Jurkat, Clone E6-1 (cell line): ENCODE measurements around the gene SLC2A10.

Experiments used
- DNase-seq: peaks from one replicate; pipeline ENCODE4 v3.0.0-alpha.2; 2011; ENCODE audit warnings: low read depth, low spot score
- H3K4me3 ChIP-seq: 2 replicates; pipeline ENCODE4 v1.5.1; 2011; ENCODE audit warnings: mild to moderate bottlenecking, low read length, control low read depth, moderate library complexity

The SLC2A10 gene

DNA sequence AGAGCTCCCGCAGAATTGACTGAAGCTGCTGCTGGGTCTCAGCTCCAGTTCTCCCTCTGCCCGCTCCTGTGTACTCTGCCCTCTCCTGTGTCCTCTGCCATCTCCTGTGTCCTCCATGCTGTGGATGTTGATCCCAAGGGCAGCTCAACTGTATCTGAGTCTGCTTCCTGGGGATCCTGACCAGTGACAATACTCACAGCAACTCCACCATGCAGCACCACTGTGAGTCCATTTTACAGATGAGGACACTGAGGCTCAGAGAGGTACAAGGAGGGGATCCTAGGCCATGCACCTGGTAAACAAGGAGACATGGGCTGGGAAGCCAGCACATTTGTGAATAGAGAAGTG lies 28.8 kb upstream of the SLC2A10 start:
- DNase-seq, result no peak
- H3K4me3 ChIP-seq, result no peak overlapping the region

DNA sequence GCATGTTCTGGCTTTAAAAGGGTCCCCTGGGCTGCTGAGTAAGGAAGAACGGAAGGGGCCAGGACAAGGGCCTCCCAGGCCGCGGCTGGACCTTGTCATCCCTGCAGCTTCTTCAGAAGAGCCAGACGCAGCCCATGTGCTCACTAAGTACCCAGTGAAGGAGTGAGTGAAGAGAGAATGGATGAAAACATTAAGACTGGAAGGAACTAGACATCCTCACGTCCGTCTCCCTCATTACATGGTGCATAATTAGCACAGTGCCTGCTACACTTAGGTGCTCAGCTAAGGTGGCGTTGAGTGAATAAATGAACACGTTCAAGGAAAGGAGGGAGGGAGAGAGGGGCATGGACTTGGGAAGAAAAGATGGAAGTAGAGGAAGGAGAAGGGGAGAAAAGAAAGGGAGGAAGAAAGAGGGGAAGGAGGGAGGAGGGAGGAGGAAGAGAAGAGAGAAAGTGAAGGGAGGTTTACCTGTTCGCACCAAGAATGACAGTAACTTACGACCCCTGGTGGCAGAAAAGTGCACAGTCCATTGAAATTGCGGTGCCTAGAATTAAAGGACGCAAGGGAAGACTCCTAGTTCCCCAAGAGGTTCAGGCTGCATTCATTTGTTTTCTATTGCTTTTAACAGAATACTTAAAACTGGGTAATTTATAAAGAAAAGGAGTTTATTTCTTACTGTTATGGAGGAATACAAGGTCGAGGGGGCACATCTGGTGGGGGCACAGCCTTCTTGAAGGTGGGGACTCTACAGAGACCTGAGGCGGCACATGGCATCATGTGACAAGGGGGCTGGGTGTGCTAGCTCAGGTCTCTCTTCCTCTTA lies 28.2 kb upstream of the SLC2A10 start:
- DNase-seq, result peak; percentile 58

DNA sequence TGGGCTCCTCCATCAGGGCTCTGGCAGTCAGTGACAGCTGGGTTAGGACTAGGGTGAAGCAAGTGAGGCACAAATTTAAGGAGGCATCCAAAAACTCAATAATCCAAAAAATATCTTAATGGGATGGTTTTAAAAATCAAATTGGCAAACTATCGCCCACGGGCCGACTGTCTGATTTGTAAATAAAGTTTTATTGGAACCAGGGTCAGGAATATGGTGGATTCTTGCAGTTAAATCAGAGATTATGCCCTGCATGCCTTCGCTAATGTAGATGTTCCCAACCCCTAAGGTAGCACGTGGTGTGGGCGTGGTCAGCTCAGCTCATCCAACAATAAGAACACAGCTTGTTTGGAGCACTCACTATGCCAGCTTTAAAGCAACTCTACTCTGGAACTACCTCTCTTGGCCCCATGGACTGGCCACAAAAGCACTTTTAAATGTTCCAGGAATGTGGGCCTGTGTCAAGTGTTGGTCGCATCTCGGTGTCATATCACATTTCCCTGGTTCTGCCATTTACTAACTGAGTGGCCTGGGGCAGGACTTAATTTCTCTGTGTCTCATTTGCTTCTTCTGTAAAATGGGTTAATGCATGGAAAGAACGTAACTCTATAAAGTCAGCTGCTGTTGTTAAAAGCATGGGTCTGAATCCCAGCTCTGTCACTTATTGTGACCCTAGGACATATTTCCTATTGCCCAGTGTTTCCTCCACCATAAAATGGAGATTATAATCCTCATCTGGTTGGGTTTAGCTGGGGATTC lies 27.2 kb upstream of the SLC2A10 start:
- DNase-seq, result no peak

More for the DNA sequence above, 28.2 kb upstream of the SLC2A10 start:
- H3K4me3 ChIP-seq, result no peak overlapping the region

DNA sequence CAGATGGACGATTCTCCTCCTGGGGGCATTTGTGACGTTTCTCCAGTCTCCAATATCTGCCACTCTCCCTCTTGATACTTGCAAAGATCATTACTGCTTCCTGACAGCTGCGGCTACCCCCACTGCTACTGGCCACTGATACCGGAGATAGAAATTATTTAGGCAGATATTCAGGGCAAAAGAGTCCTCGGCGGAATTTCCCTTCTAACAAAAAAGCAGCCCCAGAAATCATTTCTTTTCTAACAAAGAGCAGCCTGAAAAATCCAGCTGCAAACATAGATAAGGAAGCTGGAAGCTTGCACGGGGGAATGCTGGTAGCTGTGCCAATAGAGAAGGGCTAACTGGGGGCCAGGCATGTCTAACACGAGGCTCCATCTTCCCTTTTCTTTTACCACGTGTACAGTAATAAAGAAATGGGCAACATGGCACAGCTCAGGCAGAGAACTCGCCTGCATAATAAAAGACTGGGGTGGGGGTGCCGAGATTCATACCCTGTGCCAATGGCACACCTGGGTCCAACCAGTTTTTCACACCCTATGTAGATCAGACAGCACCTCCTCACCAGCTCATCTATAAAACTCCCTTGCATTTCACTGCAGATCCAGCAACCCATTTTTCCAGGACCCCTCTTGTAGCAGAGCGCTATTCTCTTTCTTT lies 26.3 kb upstream of the SLC2A10 start:
- no peak overlapping the region for H3K4me3 ChIP-seq
- DNase-seq, result no peak

More for the DNA sequence above, 27.2 kb upstream of the SLC2A10 start:
- no peak overlapping the region for H3K4me3 ChIP-seq

DNA sequence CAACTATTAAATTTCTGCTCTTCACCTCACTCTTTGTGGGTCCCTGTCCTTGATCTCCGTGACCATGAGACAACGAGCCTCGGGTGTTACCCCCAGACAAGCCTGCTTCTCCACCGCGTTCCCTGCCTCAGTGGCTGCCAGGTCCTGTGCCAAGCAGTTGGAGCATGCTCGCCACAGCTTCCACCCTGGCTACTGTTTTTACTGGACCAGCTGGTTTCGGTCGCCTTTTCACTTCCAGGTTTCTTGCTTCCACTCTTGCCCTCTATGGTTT lies 25.8 kb upstream of the SLC2A10 start:
- DNase-seq, result no peak
- H3K4me3 ChIP-seq, result no peak overlapping the region

DNA sequence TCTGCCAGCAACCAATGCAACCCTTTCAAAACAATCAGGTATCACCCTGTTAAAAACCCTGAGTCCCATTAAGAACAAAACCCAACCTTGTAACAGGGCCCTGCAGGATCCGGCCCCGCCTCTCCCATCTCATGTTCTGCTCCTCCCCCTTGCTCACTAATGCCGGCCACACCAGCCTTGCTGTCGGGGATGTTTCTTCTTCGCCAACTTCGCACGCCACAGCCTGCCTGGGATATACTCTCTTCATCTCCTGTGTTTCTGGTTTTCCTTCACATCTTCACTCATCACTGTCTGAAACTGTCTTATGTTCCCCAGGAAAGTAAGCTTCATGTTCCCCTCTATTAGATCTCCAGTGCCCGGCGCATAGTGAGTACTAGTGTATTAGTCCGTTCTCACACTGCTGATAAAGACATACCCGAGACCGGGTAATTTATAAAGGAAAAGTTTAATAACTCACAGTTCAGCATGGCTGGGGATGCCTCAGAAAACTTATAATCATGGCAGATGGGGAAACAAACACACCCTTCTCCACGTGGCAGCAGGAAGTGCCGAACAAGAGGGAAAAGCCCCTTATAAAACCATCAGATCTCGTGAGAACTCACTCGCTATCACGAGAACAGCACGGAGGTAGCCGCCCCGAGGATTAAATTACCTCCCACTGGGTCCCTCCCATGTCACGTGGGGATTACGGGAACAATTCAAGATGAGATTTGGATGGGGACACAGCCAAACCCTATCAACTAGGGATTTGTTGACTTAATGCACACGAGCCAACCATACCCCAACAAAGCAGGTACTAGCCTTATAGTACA lies 25.3 kb upstream of the SLC2A10 start:
- H3K4me3 ChIP-seq, result no peak overlapping the region
- DNase-seq, result no peak

DNA sequence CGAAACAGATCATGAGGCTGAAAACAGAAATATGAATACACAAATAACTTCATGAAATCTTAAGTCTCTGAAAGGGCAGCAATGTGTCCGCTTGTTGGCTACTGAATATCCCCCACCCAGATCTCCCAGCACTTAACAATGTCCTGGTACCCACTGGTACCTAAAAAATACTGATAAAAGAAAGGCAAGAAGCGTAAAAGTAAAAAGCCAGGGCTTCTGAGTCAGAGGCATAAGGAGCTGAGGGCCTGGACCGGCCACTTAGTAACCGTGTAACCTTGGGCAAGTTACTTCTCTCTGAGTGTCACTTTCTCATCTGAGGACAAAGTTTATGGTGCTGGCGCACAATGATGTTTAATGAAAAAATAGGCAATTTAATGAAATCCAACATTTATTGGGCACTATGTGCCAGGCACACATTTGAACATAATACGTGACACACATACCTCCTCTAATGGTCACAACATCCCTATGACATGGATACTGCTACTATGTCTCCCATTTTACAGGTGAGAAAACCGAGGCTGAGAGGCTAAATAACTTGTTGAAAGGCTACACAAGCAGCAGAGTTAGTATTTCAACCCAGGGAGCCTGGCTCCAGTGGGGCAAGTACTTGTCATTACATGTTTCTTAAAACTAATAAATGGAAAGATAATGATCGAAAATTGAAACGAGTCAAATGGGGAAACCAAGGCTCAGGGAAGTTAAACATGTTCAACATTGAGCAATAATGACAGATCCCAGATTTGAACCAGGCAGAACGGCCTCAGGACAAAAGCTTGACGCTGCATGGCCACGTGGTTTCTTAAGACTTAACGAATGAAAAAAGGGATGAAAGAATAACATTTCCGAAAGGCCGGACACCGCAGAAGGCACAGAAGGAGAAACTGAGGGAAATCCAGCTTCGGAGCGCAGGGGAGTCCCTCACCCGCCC lies 21.0 kb upstream of the SLC2A10 start:
- no peak for DNase-seq
- peak overlapping the region; percentile 86 for H3K4me3 ChIP-seq

DNA sequence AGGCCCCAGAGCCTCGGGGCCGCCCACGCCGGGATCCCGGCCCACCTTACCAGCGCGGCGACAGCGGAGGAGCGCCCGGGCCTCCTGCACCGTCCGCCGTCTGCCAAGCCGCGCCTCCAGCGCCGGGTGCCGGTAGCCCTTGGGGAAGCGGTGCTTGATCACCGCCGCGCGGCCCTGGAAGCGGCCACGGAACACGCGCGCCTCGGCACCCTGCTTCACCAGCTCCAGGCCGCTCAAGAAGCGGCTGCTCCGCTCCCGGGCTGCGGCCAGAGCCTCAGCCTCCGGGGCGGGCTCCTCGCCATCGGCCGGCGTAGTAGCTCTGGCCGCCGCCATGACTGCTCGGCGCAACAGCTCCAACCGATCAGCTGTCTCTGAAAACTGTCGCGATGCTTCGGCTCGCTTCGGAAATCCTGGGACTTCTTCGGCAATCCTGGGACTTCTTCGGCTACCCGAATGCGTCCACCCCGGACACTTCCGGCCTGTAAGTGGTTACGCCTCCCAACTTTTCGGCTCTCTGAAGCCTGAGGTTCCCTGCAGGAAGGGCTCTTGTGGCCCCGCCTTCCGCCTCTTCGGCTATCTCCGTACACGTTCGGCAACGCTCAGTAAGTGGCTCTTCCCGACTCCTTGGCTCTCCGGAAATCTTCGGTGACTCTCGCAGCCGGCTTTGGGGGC lies 20.2 kb upstream of the SLC2A10 start, which contains the start of gene TP53RK:
Gene TP53RK, minus strand, starts transcription at position 363 of the 672 bp plus-strand sequence. Its CDS starts 30 bp downstream, at position 333.
- H3K4me3 ChIP-seq, result peak within 1 kb of the TSS; percentile 86
- peak; percentile 98 for DNase-seq

DNA sequence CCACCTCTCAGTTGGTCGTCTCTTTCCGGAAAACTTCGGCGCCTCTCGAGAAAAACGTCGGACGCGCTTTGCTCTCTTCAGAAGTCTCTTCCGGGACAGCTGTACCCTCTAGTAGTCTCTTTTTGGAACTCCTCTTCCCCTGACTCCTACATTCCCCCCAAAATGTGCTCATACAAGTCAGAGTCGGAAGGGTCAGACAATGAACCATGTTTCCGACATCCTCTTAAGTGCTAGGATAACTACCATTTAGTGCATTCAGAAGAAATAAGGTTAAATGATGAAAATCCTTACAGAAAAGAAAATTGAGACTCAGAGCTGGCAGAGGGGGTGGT lies 19.7 kb upstream of the SLC2A10 start:
- no peak for DNase-seq
- peak overlapping the region; percentile 86 for H3K4me3 ChIP-seq

DNA sequence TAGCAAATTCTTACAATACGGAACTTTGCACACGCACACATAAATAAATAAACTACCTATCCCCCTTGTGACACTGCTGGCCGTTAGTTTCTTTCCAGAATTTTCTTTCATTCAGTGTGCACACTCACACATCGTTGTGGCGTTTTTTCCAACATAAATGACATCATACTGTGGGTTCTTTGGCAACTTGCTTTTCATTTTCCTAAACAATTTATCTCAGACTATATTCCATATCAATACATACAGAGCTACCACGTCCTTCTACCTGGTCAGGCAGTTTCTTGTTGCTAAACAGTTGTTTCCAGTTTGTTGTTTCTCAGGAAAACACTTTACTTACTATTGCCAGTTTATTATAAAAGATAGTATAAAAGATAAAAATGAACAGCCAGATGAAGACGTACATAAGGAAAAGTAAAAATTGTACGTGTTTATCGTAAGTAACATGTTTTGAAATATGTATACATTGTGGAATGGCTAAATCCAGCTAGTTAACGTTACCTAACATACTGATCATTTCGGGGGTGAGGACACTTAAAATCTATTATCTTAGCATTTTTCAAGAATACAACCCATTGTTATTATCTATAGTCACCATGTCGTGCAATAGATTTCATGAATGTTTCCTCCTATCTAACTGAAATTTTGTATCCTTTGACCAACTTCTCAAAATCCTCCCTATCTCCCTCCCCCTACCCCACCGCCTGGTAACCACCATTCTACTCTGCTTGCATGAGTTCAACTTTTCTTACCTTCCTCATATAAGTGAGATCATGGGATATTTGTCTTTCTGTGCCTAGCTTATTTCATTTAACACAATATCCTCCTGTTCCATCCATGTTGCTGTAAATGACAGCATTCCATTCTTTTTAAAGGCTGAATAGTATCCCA lies 19.0 kb upstream of the SLC2A10 start:
- H3K4me3 ChIP-seq, result no peak overlapping the region
- no peak for DNase-seq

DNA sequence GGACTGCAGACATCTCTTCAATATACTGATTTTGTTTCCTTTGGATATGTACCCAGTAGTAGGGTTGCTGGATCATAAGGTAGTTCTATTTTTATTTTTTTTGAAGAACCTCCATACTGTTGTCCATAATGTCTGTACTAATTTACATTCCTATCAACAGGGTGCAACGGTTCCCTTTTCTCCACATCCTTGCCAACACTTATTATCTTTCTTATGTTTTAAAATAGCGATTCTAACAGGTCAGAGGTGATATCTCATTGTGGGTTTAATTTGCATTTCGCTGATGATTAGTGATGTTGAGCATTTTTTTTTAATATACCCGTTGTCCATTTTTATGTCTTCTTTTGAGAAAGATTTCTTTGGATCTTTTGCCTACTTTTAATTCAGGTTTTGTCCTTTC lies 18.3 kb upstream of the SLC2A10 start:
- no peak for DNase-seq
- no peak overlapping the region for H3K4me3 ChIP-seq

DNA sequence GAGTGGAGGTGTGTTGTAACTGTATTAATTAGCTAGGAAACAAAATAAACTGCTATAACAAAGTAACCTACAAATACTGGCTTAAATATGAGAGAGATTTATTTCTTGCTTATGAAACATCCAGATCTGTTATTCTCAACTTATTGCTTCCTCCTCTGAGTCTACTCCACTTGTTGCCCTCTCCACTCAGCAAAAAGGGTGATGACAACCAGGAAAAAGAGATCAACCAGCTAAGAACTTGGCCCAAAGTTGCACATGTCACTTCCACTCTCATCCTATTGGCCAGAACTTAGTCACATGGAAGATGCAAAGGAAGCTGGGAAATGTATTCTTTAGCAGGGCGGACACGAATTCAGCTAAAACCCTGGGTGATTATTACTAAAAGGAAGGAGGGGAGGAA lies 15.0 kb upstream of the SLC2A10 start:
- peak; percentile 50 for DNase-seq
- no peak overlapping the region for H3K4me3 ChIP-seq

DNA sequence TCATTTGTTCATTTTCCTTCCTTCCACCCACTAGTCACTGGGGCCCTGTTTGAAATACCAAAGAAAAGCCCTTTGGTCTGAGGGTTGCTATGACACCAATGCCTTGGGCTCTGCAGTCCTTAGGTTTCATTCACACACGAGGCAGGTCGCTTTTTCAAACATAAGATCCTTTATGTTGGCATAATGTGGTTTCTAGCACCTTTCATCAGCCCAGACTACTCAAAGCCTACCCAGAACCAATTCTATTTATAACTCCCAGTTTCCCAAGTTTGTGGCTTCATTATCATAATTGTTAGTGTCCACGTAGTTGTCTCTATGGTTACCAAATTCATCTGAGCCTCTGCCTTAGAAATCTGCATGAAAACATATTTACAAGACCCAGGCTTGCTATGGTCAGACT lies 13.6 kb upstream of the SLC2A10 start:
- no peak for DNase-seq
- H3K4me3 ChIP-seq, result no peak overlapping the region

DNA sequence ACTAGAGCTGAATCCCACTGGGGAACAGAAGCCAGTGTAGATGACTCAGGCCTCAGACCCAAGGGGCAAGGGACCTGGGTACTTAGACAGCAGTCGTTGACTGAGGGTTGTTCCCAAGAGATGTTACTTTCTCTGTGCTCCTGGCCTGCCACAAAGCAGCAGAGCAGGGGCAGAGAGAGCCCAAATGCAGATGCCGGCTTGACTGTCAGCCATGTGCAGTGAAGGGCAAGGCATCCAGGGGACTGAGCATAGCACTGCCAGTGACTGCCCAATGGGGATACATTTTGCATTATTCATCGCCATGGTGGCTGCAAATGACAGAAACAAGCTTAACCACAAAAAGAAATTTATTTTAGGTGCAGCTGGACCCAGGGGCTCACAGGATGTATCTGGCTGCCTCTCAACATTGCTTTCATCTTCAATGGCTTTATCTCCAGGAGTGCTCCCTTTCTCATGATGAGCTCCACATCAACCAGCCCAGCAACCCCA lies 12.6 kb upstream of the SLC2A10 start:
- H3K4me3 ChIP-seq, result no peak overlapping the region
- no peak for DNase-seq

DNA sequence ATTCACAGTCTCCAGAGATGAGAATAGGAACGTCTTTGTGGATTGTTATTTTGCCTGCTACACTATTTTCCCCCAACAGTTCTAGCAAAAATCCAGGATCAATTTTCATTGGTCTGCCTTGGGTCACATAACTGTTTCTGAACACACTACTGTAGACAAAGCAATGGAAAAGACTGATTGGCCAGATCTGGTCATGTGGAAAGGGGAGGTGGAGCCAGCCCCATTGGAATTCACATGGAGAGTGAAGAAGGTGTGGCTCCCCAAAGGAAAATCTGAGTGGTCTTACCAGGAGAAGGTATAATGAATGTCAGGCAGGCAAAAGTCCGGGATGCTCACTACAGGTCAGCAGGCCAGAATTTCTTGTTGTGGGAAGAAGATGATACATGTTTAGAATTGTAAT lies 10.7 kb upstream of the SLC2A10 start:
- no peak overlapping the region for H3K4me3 ChIP-seq
- no peak for DNase-seq

DNA sequence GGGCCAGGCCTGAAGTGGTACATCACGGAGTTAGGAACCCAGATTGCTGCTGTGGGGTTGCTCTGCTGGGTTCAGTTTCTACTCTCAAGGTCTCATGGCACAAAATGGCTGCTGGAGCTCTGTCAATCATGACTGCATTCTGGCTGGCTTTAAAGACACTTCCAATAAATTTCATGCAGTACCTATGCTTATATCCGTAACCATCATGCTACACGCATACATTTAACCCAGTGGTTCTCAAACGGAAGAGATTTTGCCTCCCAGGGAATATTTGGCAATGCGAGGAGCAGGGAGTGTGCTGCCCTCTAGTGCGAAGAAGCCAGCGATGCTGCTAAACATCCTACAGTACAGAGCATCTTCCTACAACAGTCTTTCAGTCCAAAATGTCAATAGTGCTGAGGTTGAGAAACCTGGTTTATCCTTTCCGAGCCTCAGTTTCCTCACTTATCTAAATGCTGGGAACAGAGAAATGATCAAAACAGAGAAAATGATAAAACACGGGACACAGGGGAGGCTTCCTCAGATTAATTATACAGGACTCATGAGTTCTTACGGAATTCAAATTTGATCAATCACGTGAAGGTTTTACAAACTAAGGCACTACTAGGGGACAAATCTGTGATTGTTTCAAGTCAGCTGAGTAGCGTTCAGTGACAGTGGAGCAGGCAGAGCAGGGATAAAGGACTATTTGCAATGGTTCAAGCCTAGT lies 9.6 kb upstream of the SLC2A10 start:
- DNase-seq, result no peak
- no peak overlapping the region for H3K4me3 ChIP-seq
